SK-N-SH treated with all-trans-retinoic acid at 6 μM for 48 hours (cell line): Measurements from ENCODE around the gene GDA.

ENCODE experiments used
- BACH2 ChIP-seq: fragments of 250-450 bp; sonication (Bioruptor Pico); IDR thresholded peaks from 2 replicates; pipeline ENCODE4 v1.9.0; 2021; ENCODE audit warnings: mild to moderate bottlenecking, borderline replicate concordance
- PATZ1 ChIP-seq: fragments of 250-450 bp; sonication (Bioruptor Pico); IDR thresholded peaks from 2 replicates; pipeline ENCODE4 v1.8.0; 2020; ENCODE audit warnings: mild to moderate bottlenecking, moderate library complexity, borderline replicate concordance
- TOX ChIP-seq: fragments of 250-450 bp; sonication (Bioruptor Pico); IDR thresholded peaks from 2 replicates; pipeline ENCODE4 v1.8.0; 2021; ENCODE audit warnings: mild to moderate bottlenecking, moderate library complexity, borderline replicate concordance
- ZFP30 ChIP-seq: fragments of 450-650 bp; formaldehyde crosslinking; IDR thresholded peaks from 2 replicates; pipeline ENCODE4 v1.5.0; 2022; ENCODE audit warnings: mild to moderate bottlenecking, moderate library complexity
- ZNF565 ChIP-seq: fragments of 450-650 bp; formaldehyde crosslinking; conservative IDR thresholded peaks from 2 replicates; pipeline ENCODE4 v1.5.0; 2020; ENCODE audit warnings: low read depth, mild to moderate bottlenecking, moderate library complexity

GRCh38 chr9:72274441-72274840 lies 125.2 kb downstream of the GDA start:
- TF ChIP-seq ZNF565 (CRISPR knock-in tag) (no peak), TOX (CRISPR knock-in tag) (no peak), PATZ1 (CRISPR knock-in tag) (no peak), ZFP30 (no peak), BACH2 (CRISPR knock-in tag) (no peak)
